GM18907 (cell line): Measurements from ENCODE around the gene FIGNL1.
A peak's percentile ranks its signal among the peaks of the same experiment; 100 is the strongest.

Source experiments
- ATAC-seq: cut with Tn5 transposase; IDR thresholded peaks from one replicate; pipeline ENCODE4 v1.9.1; 2021; ENCODE audit warnings: mild to moderate bottlenecking, moderate library complexity; ENCODE audit not compliant: unreplicated experiment

The FIGNL1 gene, protein sequence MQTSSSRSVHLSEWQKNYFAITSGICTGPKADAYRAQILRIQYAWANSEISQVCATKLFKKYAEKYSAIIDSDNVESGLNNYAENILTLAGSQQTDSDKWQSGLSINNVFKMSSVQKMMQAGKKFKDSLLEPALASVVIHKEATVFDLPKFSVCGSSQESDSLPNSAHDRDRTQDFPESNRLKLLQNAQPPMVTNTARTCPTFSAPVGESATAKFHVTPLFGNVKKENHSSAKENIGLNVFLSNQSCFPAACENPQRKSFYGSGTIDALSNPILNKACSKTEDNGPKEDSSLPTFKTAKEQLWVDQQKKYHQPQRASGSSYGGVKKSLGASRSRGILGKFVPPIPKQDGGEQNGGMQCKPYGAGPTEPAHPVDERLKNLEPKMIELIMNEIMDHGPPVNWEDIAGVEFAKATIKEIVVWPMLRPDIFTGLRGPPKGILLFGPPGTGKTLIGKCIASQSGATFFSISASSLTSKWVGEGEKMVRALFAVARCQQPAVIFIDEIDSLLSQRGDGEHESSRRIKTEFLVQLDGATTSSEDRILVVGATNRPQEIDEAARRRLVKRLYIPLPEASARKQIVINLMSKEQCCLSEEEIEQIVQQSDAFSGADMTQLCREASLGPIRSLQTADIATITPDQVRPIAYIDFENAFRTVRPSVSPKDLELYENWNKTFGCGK

GRCh38 chr7:50449881-50450589 is at the start of gene FIGNL1:
TSS of gene FIGNL1 (minus strand) at chr7:50450350. CDS start at chr7:50447287, 3,063 bp downstream.
- peak; percentile 94 for ATAC-seq

GRCh38 chr7:50499092-50499491 is 48.9 kb upstream of the FIGNL1 start:
- ATAC-seq, result no peak

DNA sequence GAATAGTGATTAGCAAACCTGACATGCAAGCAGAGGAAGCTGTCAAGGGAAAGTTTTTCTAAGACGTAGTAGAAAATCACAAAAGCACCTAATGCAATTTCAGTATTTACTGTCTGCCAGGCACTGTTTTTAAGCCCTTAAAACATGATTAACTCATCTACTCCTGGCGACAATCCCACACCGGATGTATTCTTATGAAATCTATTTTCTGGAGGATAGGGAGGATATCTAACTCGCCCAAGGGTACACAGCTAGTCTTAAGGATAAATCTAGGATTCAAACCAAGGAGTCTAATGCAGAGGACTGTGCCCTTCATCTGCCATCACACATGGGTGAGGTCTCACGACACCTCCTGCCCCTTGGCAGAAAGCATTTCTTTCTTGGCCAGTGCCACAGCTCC is 47.8 kb upstream of the FIGNL1 start:
- ATAC-seq, result no peak

DNA sequence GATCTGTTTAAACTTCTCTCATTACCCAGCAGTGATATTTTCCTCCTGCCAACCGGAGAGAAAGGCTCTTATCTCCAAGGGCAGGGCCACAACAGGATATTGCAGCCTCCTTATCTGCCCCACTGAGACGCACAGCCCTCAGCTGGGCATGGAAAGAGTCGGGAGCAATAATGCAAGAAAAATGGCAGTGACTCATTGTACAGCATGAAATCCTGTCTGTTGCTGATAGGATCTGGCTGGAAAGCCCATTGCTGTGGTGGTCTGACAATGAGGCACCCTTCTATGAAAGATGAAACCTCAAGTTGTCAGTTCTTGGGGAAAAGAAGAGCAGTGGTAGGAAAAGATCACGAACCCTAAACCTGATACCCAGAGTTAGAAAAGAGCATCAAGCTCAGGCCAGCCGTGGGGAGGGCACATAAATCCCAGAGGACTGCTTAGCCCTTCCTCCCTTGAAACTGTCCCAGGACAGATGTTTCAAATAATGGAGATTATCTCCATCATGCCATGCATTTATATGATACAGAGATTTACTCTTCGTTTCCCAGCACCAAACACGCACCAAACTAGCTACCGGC is 47.0 kb upstream of the FIGNL1 start:
- no peak for ATAC-seq

DNA sequence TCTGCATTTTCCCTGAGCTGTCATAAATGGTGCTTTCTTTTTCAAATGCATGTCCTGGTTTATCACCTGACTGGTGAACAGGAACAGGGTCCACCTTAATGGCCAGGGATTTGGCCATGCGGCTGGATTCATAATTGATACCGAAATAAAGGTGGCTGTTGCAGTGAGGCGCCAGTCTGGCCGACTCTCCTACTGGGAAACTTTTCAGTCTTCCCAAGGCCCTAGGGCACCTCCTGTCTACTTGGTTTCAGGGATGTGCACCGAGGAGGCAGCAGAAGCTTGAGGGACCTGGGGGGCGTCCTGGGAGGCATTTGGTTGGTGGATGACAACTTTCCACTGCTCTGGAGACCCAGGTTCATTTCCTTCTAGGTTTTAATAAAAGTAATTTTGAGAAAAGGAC is 46.4 kb upstream of the FIGNL1 start:
- ATAC-seq, result no peak

GRCh38 chr7:50495746-50496145 is 45.6 kb upstream of the FIGNL1 start:
- ATAC-seq, result no peak

DNA sequence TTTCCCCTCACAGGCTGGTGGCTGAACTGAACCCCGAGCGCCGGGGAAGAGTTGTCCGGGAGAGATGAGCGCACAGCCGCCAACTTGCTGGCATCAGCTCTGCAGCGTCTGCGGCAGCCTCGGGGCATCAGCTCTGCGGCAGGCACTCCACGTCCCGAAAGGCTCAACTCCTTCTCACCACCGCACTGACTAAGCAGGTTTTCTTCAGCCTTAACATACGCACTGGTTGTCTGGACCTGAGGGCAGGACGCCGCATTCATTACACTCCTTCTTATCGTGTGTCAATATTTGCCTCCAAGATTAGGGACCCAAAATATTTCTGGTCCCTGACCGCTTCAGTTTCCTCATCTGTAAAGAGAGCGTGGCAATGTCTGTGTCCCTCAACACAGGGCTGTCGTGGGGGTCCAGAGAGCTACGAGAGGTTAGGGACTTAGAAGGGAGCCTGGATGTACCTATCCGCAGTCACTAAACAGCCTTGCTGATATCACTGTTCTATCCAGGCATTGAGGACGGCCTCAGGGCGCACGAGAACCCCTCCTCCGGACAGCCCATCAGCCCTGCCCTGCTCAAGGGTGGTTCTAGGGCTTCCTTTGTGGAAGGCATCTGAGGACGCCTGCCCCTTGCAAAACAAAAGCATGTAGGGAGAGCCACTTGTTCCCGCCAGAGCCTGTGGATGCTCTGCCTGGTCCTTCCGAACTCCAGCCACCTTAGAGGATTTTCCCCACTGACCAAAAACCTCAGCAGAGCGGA is 42.8 kb upstream of the FIGNL1 start:
- no peak for ATAC-seq

DNA sequence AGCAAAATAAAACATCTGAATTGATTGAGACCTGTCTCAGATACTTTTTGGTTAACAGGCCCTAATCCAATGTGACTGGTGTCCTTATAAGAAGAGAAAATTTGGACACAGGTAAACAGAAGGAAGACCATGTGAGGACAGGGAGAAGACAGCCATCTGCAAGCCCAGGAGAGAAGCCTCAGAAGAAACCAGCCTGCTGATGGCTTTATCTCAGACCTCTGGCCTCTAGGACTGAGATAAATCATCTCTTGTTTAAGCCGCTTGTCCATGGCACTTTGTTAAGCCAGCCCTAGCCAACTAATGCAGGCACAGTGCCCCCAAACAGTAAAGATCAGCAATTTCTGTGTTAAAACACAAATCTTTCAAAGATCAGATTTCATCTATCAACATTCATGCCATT is 41.8 kb upstream of the FIGNL1 start:
- no peak for ATAC-seq

- no peak for ATAC-seq
Measured at GRCh38 chr7:50491209-50491608, 41.1 kb upstream of the FIGNL1 start.

- ATAC-seq, result no peak
Measured at GRCh38 chr7:50488379-50488778, 38.2 kb upstream of the FIGNL1 start.

DNA sequence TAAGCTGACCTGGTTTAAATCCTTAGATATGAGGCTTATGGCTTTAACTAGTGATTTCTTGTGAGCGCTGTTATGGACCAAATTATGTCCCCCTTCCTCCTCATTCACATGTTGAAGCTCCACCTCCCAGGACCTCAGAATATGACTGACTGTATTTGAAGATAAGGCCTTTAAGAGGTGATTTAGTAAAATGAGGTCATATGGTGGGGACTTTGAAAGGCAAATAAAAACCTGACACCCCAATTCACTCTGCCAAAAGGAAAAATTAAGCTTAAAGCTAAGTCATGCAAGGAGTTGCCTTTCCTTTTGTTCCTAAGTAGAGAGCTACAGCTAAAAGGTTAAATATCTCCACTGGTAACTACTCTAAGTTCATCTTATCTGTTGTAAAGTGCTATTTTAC is 36.4 kb upstream of the FIGNL1 start:
- no peak for ATAC-seq

GRCh38 chr7:50481867-50482266 is 31.7 kb upstream of the FIGNL1 start:
- ATAC-seq, result no peak

DNA sequence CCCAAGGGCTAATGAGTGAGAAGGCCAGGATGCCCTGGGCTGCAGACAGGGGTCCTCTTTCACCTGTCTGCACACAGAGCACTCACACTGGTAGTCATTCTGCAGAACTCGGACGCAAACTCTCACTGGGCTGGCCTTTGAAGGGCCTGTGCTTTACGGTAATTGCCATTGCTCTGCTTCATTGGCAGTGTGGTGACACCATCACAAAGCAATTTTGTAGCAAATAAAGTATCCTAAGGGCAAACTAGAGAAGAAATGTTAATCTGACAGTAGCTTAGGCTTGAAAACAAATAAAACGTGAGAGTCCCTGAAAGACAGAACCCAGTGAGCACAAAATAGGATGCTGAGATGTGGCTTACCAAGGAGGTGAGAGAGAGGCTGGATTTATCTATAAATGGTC is 30.6 kb upstream of the FIGNL1 start:
- ATAC-seq, result no peak

DNA sequence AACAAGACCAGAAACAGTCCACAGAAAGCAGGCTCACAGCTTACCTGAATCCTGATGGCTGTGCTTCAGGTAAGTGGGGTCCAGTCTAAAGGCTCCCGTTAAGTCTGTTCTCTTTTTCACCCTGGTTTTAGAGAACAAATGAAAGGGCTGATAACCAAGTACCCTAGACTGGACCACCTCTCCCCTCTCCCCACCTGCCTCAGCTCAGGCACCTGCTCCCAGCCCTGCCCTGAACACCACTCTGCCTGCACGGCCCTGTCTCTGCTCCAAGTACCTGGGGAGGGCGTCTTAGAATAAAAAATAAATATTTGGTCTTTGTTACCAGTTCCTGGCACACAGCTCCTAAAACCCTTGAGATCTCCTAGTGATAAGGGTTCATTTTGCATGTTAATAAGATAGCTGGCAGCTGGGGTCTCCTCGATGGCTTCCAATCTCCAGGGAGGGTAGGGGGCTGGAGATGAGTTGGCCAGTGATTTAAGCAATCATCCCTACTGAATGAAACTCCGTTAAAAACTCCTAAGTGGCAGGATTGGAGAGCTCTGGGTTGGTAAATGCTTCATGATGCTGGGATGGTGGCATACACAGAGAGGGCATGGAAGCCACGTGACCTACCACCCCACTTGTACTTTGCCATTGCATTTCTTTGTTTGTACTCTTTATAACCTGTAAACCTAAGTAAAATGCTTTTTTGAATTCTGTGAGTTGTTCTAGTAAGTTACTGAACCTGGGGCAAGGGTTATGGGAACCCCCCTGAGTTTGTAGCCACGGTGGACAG is 29.8 kb upstream of the FIGNL1 start:
- no peak for ATAC-seq

- no peak for ATAC-seq
Measured at GRCh38 chr7:50477640-50478039, 27.5 kb upstream of the FIGNL1 start.

DNA sequence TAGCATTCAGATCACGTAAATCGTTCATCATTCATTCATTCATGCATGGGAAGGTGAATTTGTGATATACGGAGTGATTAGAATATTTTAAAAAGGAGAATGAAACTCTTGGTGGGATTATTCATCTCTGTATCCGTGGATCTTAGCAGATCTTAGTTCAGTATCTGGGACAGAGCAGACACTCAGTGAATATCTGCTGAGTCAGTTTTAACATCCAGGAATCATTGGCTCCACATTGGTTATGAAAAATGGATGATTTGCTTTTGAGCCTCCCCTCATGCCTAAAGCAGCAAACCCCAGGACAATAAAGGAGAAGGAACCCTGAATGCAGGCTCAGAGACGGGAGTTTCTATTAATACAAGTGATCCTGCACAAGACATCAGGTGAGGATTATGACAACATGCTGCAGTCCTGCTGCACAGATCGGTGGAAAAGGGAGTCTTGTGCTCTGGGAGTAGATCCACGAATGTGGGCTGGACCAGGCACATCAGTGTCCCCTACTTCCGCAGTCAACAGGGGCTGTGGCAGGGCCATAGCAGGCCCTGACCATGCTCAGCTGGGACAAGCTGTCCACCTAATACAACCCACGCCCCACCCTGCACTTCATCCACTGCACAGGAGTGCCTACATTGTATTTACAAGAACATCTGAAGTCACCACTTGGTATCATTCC is 26.9 kb upstream of the FIGNL1 start:
- ATAC-seq, result no peak

- ATAC-seq, result peak; percentile 78
Measured at GRCh38 chr7:50475340-50475739, 25.2 kb upstream of the FIGNL1 start.

- ATAC-seq, result no peak
Measured at GRCh38 chr7:50474382-50475160, 24.4 kb upstream of the FIGNL1 start.

- no peak for ATAC-seq
Measured at GRCh38 chr7:50473531-50473930, 23.4 kb upstream of the FIGNL1 start.
